ENCODE measurements around the gene ABCC11.

- no peak for TF ChIP-seq CTCF (conservative IDR thresholded peaks at IDR 0.05; ENCODE audit: low read depth, low read length)
- no peak for TF ChIP-seq MAZ (IDR thresholded peaks at IDR 0.05; ENCODE audit: borderline replicate concordance, low read depth, low read length)
- TF ChIP-seq NFE2L2 (IDR thresholded peaks at IDR 0.05; ENCODE audit: low read depth, low read length): no peak
- TF ChIP-seq POLR2A (IDR thresholded peaks at IDR 0.05; ENCODE audit: low read depth, low read length): no peak
- TF ChIP-seq MXI1 (IDR thresholded peaks at IDR 0.05; ENCODE audit: borderline replicate concordance, low read depth, low read length): no peak
- no peak for TF ChIP-seq CHD1 (IDR thresholded peaks at IDR 0.05; ENCODE audit: low read depth, low read length)
- no peak for TF ChIP-seq SMC3 (IDR thresholded peaks at IDR 0.05; ENCODE audit: low read depth, low read length)
- TF ChIP-seq RAD21 (IDR thresholded peaks at IDR 0.05; ENCODE audit: low read length): no peak
Observed at GRCh38 chr16:48160575-48160974, 86.8 kb downstream of the ABCC11 start.

Data from IMR-90 (cell line).